Measurements from ENCODE around the gene PYGB.

Gene PYGB

GRCh38 chr20:25297141-25297905 is 49.4 kb downstream of the PYGB start:
- no peak overlapping the region for H3K4me3 ChIP-seq (ENCODE audit: low read depth, low read length)
- TF ChIP-seq CTCF (conservative IDR thresholded peaks at IDR 0.05; ENCODE audit: low read depth, low read length) = no peak
- peak; percentile 43 for DNase-seq (ENCODE audit: low read depth)

DNA sequence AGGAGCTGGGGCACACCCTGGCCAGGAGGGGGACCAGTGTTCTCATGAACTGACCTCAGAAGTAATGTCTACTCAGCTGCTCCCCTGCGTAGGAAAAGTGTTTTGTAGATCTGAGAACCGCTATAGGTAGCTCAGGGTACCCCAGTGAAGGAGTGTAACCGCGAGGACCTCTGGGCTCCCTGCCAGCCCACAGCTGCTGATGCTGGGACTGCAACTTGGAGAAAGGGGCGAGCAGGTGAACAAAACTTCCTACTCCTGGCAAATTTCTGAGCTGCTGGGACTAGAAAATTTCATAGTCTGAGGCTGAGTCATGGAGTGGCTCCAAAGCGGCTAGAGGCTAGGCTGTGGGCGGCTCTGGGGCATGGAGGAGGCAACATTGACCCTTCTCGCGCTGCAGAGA is 51.9 kb downstream of the PYGB start:
- peak; percentile 45 for DNase-seq (ENCODE audit: low read depth)
- peak; percentile 33 for TF ChIP-seq CTCF (conservative IDR thresholded peaks at IDR 0.05; ENCODE audit: low read depth, low read length)
- no peak overlapping the region for H3K4me3 ChIP-seq (ENCODE audit: low read depth, low read length)

DNA sequence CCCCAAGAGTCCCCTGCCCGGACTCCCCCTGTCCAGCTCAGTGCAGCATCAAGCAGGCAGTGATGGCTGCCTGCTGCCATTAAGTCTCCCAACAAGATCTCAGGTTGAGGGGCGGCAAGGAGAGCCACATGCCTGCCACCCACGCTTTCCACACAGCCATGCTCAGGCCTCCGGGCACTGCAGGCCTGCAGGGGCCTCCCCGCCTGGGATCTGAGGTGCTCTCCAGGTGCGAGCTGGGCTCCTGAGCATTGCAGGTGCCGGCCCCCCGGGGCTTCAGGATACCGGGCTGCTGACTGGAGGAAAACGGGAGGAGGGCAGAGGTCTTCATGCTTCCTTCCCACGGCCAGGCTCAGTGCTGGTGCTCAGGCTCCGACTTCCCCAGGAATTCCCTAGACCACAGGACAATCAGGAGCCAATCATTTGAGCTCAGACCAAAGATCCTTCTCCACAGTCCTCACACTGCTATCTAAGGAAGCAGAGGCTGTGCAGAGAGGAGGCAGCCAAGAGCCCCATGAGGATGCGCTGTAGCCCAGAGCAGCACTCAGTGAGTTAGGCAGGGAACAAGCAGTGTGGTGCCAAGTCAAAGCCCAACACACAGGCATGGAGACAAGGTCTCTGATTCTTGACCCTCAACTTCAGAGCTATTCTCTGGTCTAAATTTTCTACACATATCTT is 52.7 kb downstream of the PYGB start:
- H3K4me3 ChIP-seq (ENCODE audit: low read depth, low read length) = no peak overlapping the region
- DNase-seq (ENCODE audit: low read depth) = peak; percentile 66
- peak; percentile 63 for TF ChIP-seq CTCF (conservative IDR thresholded peaks at IDR 0.05; ENCODE audit: low read depth, low read length)

GRCh38 chr20:25301357-25301920 is 53.6 kb downstream of the PYGB start:
- no peak for TF ChIP-seq CTCF (conservative IDR thresholded peaks at IDR 0.05; ENCODE audit: low read depth, low read length)
- H3K4me3 ChIP-seq (ENCODE audit: low read depth, low read length) = no peak overlapping the region
- DNase-seq (ENCODE audit: low read depth) = no peak

DNA sequence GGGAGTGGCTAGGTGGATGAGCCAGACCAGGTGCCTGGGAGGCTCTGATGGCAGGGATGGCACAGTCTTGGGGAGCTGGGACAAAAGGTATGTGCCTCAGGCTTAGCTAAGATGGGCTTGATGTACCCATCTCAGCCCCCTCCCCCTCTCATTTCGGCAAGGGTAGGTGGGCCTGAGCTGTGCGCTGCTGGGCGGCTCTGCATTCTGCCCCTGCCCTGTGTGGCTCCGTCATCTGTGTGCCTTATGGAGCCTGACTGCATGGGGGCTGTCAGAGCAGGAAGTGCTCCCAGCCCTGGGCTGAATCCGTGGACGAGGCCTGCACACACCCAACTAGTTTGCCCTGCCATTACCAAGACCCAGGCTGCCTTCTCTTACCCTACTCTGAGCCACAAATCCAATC is 54.7 kb downstream of the PYGB start:
- no peak for TF ChIP-seq CTCF (conservative IDR thresholded peaks at IDR 0.05; ENCODE audit: low read depth, low read length)
- no peak overlapping the region for H3K4me3 ChIP-seq (ENCODE audit: low read depth, low read length)
- no peak for DNase-seq (ENCODE audit: low read depth)

- TF ChIP-seq CTCF (conservative IDR thresholded peaks at IDR 0.05; ENCODE audit: low read depth, low read length) = no peak
- no peak for DNase-seq (ENCODE audit: low read depth)
- H3K4me3 ChIP-seq (ENCODE audit: low read depth, low read length) = no peak overlapping the region
Measured at GRCh38 chr20:25303292-25304024, 55.6 kb downstream of the PYGB start.
